ENCODE measurements around the gene ITGA7. TPM values are rescaled to one million over a fixed set of nuclear protein-coding genes. Genes with fewer than 3 reads are reported as not detected.
A peak's percentile ranks its signal among the peaks of the same experiment; 100 is the strongest.

Gene ITGA7
- total RNA-seq, 1 donor from 2014 or later: 43.4 TPM

DNA sequence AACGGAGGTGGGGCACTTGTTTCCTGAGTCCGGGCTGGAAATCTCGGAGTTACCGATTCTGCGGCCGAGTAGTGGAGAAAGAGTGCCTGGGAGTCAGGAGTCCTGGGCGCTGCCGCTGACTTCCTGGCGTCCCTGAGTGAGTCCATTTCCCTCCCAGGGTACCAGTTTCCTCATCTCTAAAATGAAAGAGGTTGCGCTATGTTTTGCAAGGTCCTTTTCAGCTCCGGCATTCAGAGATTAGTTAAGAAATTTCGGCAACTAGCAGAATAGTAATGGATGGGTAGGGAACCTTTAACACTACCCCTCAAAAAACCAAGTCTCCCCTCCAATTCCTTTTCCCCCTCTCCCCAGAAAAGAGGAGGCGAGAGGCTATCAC is 8.9 kb upstream of the ITGA7 start:
- Mint-ChIP-seq H3K4me3 (peak overlapping the region; percentile 92), H3K4me1 (peaks cover 41% of the 10 kb centered on the region), H3K9me3 (peaks cover 6% of the 10 kb centered on the region), H3K27me3 (ENCODE audit: insufficient read depth, low read depth) (peaks cover 20% of the 10 kb centered on the region), H3K36me3 (peaks cover 3% of the 10 kb centered on the region), H3K27ac (peak overlapping the region; percentile 79)
- H3K36me3 ChIP-seq: no peaks in the 10 kb centered on the region
- peak overlapping the region; percentile 85 for H3K27ac ChIP-seq
- H3K79me2 ChIP-seq (ENCODE audit: low read depth): peaks cover 16% of the 10 kb centered on the region
- DNase-seq (ENCODE audit: low spot score): no peak
- peaks cover 12% of the 10 kb centered on the region for H3K27me3 ChIP-seq
- H4K20me1 ChIP-seq (ENCODE audit: low read depth): no peaks in the 10 kb centered on the region
- peak overlapping the region; percentile 88 for H3K4me3 ChIP-seq
- H3K4me1 ChIP-seq: peaks cover 31% of the 10 kb centered on the region
- H2AFZ ChIP-seq (replicated peaks): peak overlapping the region; percentile 87
- peak overlapping the region; percentile 59 for H3K9ac ChIP-seq
- peaks cover 38% of the 10 kb centered on the region for H3F3A ChIP-seq (ENCODE audit: low read depth)
- no peaks in the 10 kb centered on the region for H3K9me3 ChIP-seq (ENCODE audit: low read depth)
- peak overlapping the region; percentile 79 for H3K4me2 ChIP-seq
- TF ChIP-seq, protein P1, sequence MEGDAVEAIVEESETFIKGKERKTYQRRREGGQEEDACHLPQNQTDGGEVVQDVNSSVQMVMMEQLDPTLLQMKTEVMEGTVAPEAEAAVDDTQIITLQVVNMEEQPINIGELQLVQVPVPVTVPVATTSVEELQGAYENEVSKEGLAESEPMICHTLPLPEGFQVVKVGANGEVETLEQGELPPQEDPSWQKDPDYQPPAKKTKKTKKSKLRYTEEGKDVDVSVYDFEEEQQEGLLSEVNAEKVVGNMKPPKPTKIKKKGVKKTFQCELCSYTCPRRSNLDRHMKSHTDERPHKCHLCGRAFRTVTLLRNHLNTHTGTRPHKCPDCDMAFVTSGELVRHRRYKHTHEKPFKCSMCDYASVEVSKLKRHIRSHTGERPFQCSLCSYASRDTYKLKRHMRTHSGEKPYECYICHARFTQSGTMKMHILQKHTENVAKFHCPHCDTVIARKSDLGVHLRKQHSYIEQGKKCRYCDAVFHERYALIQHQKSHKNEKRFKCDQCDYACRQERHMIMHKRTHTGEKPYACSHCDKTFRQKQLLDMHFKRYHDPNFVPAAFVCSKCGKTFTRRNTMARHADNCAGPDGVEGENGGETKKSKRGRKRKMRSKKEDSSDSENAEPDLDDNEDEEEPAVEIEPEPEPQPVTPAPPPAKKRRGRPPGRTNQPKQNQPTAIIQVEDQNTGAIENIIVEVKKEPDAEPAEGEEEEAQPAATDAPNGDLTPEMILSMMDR (IDR thresholded peaks at IDR 0.05): no peak
- TF ChIP-seq EZH2 (IDR thresholded peaks at IDR 0.05) (no peak), EZH2phosphoT487 (IDR thresholded peaks at IDR 0.05) (no peak)

DNA sequence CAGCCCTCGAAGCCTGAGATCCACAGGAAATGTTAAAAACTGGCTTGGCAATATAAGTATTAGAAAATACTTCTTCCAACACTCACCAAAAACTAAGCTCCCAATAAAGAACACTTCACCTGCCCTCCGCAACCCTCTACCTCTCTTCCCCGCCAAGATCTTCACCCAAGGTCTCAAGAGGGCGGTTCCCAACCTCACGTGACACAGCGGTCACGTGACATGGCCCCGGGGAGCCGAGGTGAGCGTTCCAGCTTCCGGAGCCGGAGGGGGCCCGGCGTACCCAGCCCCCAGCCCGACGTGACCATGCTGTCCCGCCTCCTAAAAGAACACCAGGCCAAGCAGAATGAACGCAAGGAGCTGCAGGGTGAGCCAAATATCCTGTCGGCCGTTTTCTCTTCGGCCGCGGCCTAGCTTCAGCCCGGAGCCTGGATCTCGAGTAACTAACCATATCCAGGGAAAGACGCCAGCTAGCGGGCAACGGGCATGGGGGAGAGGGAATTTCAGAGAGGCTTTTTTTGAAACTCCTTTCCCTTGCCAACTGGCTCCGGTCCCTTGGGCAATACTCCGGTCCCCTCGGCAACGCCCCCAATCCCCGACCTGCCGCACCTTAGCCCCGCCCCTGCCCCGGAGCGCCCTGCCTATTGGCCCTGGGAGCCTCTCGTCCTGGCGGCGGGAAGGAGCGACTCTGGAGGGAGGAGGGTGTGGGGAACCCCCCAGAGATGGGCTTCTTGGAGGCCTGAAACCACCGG is 8.3 kb upstream of the ITGA7 start, which contains the start of gene BLOC1S1:
Gene BLOC1S1, plus strand, starts transcription at position 214 of the 749 bp plus-strand sequence. Its CDS starts 6 bp downstream, at position 220.
- Histone ChIP-seq H3K4me1 (peaks cover 31% of the 10 kb centered on the region), H3K27ac (peak within 1 kb of the TSS; percentile 85), H3F3A (ENCODE audit: low read depth) (peaks cover 38% of the 10 kb centered on the region), H3K9ac (peak within 1 kb of the TSS; percentile 59), H3K79me2 (ENCODE audit: low read depth) (peaks cover 16% of the 10 kb centered on the region), H3K9me3 (ENCODE audit: low read depth) (no peaks in the 10 kb centered on the region), H3K36me3 (no peaks in the 10 kb centered on the region), H3K27me3 (peaks cover 15% of the 10 kb centered on the region), H4K20me1 (ENCODE audit: low read depth) (no peaks in the 10 kb centered on the region), H2AFZ (replicated peaks) (peak within 1 kb of the TSS; percentile 87), H3K4me3 (peak within 1 kb of the TSS; percentile 88), H3K4me2 (peak within 1 kb of the TSS; percentile 79)
- H3K4me1 Mint-ChIP-seq: peaks cover 41% of the 10 kb centered on the region
- H3K27ac Mint-ChIP-seq: peak within 1 kb of the TSS; percentile 97
- TF ChIP-seq EZH2 (IDR thresholded peaks at IDR 0.05) (no peak), EZH2phosphoT487 (IDR thresholded peaks at IDR 0.05) (no peak)
- TF ChIP-seq, protein P1 (IDR thresholded peaks at IDR 0.05): no peak
- peak; percentile 95 for DNase-seq (ENCODE audit: low spot score)
- H3K27me3 Mint-ChIP-seq (ENCODE audit: insufficient read depth, low read depth): peaks cover 20% of the 10 kb centered on the region
- H3K36me3 Mint-ChIP-seq: peaks cover 3% of the 10 kb centered on the region
- H3K9me3 Mint-ChIP-seq: peaks cover 6% of the 10 kb centered on the region
- H3K4me3 Mint-ChIP-seq: peak within 1 kb of the TSS; percentile 92

DNA sequence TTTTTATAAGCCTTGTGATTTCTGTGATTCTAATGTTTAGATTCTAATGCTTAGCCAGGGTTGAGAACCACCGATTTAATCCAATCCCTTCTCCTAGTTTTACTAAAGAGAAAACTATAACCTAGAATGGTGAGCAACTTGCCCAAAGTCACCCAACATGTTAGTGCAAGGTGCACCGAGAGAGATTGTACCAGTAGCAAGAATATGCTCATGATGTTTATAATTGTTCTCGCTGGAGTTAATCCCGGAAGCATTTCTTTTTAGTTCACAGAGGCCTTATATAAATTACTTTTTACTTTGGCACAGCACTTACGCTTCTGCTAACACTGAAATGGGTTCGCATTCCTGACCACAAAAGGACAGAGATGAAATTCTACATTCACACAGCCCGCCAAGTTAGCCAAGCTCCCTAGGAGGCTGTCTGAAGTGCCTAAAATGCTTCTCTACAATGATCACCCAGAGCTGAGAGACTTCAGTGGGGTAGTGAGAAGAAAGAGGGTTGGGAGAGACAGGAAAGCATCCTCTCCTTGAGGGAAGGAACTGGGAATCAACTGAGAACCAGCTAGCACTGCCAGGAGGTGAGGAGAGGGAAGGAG is 7.6 kb upstream of the ITGA7 start:
- Histone ChIP-seq H2AFZ (replicated peaks) (peak overlapping the region; percentile 87), H3K9me3 (ENCODE audit: low read depth) (no peaks in the 10 kb centered on the region), H3K4me3 (peak overlapping the region; percentile 88), H3K4me2 (peak overlapping the region; percentile 79), H4K20me1 (ENCODE audit: low read depth) (no peaks in the 10 kb centered on the region), H3K36me3 (no peaks in the 10 kb centered on the region), H3K4me1 (peaks cover 31% of the 10 kb centered on the region), H3K27me3 (peaks cover 15% of the 10 kb centered on the region), H3K79me2 (ENCODE audit: low read depth) (peaks cover 16% of the 10 kb centered on the region), H3K27ac (no peak overlapping the region), H3F3A (ENCODE audit: low read depth) (peaks cover 38% of the 10 kb centered on the region), H3K9ac (no peak overlapping the region)
- Mint-ChIP-seq H3K27ac (peak overlapping the region; percentile 97), H3K9me3 (peaks cover 6% of the 10 kb centered on the region), H3K4me3 (peak overlapping the region; percentile 92), H3K27me3 (ENCODE audit: insufficient read depth, low read depth) (peaks cover 18% of the 10 kb centered on the region), H3K36me3 (peaks cover 3% of the 10 kb centered on the region), H3K4me1 (peaks cover 41% of the 10 kb centered on the region)
- TF ChIP-seq, protein P1 (IDR thresholded peaks at IDR 0.05): no peak
- TF ChIP-seq EZH2 (IDR thresholded peaks at IDR 0.05) (no peak), EZH2phosphoT487 (IDR thresholded peaks at IDR 0.05) (no peak)
- DNase-seq (ENCODE audit: low spot score): no peak

All from neural progenitor cell (in vitro differentiated cells).